Upper lobe of left lung (tissue), 6 donors: ENCODE data around the gene FNDC3A. TPM values are rescaled to one million over a fixed set of nuclear protein-coding genes. Genes with fewer than 3 reads are reported as not detected.

Experiments
- ATAC-seq, 2 donors: fragments of 200-7000 bp; cut with Tn5 transposase; one replicate each; pipeline ENCODE4 v1.9.1; 2022; ENCODE audit warnings: mild to moderate bottlenecking in 2 of 2, moderate library complexity in 2 of 2; ENCODE audit not compliant: low FRiP score in 2 of 2
- DNase-seq, 2 donors: peaks; one replicate each; pipeline ENCODE4 v3.0.0-alpha.2; 2019 to 2020
- H3K27ac ChIP-seq, 4 donors: fragments of 200-600 bp; sonication (generic); one replicate each; pipeline ENCODE4 v1.5.1; 2016 to 2019
- H3K27me3 ChIP-seq, 4 donors: fragments of 200-600 bp; sonication (generic); one replicate each; pipeline ENCODE4 v1.5.1; 2017 to 2019
- H3K36me3 ChIP-seq, 4 donors: fragments of 200-600 bp; sonication (generic); one replicate each; pipeline ENCODE4 v1.5.1; 2016 to 2019
- H3K4me1 ChIP-seq, 4 donors: fragments of 200-600 bp; sonication (generic); one replicate each; pipeline ENCODE4 v1.5.1; 2018 to 2019
- H3K4me3 ChIP-seq, 4 donors: fragments of 200-600 bp; sonication (generic); one replicate each; pipeline ENCODE4 v1.5.1; 2017 to 2019; ENCODE audit warnings: mild to moderate bottlenecking in 2 of 4, moderate library complexity in 1 of 4
- H3K9me3 ChIP-seq, 4 donors: fragments of 200-600 bp; sonication (generic); one replicate each; pipeline ENCODE4 v1.5.1; 2018 to 2019
- EP300 ChIP-seq, 4 donors: sonication (generic); formaldehyde crosslinking; IDR thresholded peaks; one replicate each; pipeline ENCODE4 v1.5.1; 2017; ENCODE audit warnings: antibody characterized with exemption in 4 of 4, control low read depth in 2 of 4
- POLR2A ChIP-seq, 4 donors: fragments of 450-650 bp; IDR thresholded peaks; one replicate each; pipeline ENCODE4 v1.5.1; 2016 to 2017; ENCODE audit warnings: antibody characterized with exemption in 4 of 4, mild to moderate bottlenecking in 2 of 4
- POLR2AphosphoS5 ChIP-seq, 2 donors: sonication (generic); formaldehyde crosslinking; IDR thresholded peaks; one replicate each; pipeline ENCODE4 v1.5.1; 2017; ENCODE audit warnings: antibody characterized with exemption in 2 of 2
- WGBS, 2 donors: methylation state at CpG; one replicate each; pipeline ENCODE4 v1.1.5; 2017 to 2018; 5-methylcytosine and 5-hydroxymethylcytosine counted together
- total RNA-seq, 6 donors: library from RNA; depleted of rRNA in 4 of 6; stranded (reverse); fragments of >200 nt in 4 of 6; gene quantifications; one replicate each; pipeline versions ENCODE4 v1.1.0 to v1.2.1, GENCODE V29; 2016 to 2021
- TF ChIP-seq, protein P1 (sequence below), 6 experiments: fragments of 450-650 bp in 4 of 6; fragments of 200-600 bp in 2 of 6; sonication (generic) in 2 of 6; IDR thresholded peaks; one replicate each; pipeline ENCODE4 v1.5.1; 2016 to 2019; ENCODE audit warnings: antibody characterized with exemption in 6 of 6
- donor health status: DM: no; HTN: no; CAD: no; lungs with moderate emphysema.
- donor health status: DM: no; HTN: yes; CAD: no; lungs with severe emphysema.

Gene FNDC3A
- total RNA-seq, 6 donors from 2014 or later, result 22.9 to 62.3 (median 44.6) TPM

DNA sequence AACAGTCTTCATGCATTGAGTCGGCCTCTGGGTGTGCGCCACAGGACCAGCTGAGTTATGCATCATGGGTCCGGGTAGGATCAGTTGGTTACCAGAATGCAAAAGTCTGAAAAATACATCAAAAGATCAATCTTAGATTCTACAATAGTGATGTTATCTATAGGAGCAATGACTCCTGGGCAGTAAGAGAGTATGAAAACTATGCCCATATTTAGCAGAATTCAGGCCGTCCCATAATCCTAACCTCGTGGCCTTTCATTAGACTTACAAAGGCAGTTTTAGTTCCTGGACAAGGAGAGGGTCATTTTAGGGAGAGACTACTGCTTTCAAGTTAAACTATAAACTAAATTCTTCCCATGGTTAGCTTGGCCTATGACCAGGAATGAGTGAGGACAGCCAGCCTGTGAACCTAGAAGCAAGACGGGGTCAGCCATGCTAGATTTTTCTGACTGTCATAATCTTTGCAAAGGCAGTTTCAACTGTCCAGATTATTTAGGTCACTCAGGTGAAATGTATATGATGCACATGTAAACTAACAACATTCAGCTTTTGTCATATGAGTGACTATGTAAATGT lies 260.2 kb downstream of the FNDC3A start:
- Histone ChIP-seq H3K4me1 (no peaks in the 10 kb centered on the region), H3K9me3 (no peaks in the 10 kb centered on the region), H3K27me3 (no peaks in the 10 kb centered on the region), H3K4me3 (no peak overlapping the region), H3K27ac (no peak overlapping the region), H3K36me3 (no peaks in the 10 kb centered on the region)
- TF ChIP-seq, protein P1, sequence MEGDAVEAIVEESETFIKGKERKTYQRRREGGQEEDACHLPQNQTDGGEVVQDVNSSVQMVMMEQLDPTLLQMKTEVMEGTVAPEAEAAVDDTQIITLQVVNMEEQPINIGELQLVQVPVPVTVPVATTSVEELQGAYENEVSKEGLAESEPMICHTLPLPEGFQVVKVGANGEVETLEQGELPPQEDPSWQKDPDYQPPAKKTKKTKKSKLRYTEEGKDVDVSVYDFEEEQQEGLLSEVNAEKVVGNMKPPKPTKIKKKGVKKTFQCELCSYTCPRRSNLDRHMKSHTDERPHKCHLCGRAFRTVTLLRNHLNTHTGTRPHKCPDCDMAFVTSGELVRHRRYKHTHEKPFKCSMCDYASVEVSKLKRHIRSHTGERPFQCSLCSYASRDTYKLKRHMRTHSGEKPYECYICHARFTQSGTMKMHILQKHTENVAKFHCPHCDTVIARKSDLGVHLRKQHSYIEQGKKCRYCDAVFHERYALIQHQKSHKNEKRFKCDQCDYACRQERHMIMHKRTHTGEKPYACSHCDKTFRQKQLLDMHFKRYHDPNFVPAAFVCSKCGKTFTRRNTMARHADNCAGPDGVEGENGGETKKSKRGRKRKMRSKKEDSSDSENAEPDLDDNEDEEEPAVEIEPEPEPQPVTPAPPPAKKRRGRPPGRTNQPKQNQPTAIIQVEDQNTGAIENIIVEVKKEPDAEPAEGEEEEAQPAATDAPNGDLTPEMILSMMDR (IDR thresholded peaks at IDR 0.05), result no peak
- TF ChIP-seq POLR2A (IDR thresholded peaks at IDR 0.05) (no peak), EP300 (IDR thresholded peaks at IDR 0.05) (no peak), POLR2AphosphoS5 (IDR thresholded peaks at IDR 0.05) (no peak)
- 93 to 97% methylated on average over 6 of the region's 6 CpGs for WGBS, 2 donors
- ATAC-seq, result no peak
- DNase-seq, result no peak

DNA sequence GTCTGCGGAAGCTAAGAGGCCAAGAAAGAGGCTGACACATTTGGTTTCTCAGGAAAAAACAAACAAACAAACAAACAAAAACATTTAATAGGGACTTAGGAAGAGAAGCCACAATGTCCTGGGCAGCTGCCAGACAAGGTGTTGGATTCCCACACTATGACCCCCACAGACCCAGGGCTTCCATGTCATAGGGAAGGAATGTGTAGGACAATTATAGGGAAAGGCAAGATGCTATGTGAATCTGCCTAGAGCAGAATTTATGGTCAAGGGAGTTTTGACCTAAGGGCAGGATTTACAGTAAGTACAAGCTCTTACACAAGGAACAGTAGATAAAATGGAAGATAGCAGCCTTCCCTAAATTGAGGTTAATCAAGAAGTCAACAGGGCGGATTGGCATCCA lies 262.9 kb downstream of the FNDC3A start:
- ATAC-seq (no peak), DNase-seq (no peak)
- Histone ChIP-seq H3K27ac (no peak overlapping the region), H3K9me3 (no peaks in the 10 kb centered on the region), H3K36me3 (no peaks in the 10 kb centered on the region), H3K4me1 (no peaks in the 10 kb centered on the region), H3K4me3 (no peak overlapping the region), H3K27me3 (no peaks in the 10 kb centered on the region)
- TF ChIP-seq POLR2A (IDR thresholded peaks at IDR 0.05) (no peak), POLR2AphosphoS5 (IDR thresholded peaks at IDR 0.05) (no peak), EP300 (IDR thresholded peaks at IDR 0.05) (no peak)
- 86 to 94% methylated on average over 2 of the region's 2 CpGs for WGBS, 2 donors

- Histone ChIP-seq H3K9me3 (no peaks in the 10 kb centered on the region), H3K4me1 (no peaks in the 10 kb centered on the region), H3K27ac (no peak overlapping the region), H3K27me3 (no peaks in the 10 kb centered on the region), H3K4me3 (no peak overlapping the region), H3K36me3 (no peaks in the 10 kb centered on the region)
- DNase-seq, result no peak
- TF ChIP-seq EP300 (IDR thresholded peaks at IDR 0.05), result no peak
- no peak for TF ChIP-seq POLR2A (IDR thresholded peaks at IDR 0.05)
- TF ChIP-seq, protein P1 (IDR thresholded peaks at IDR 0.05), result peak in 3 of 6 experiments; percentile 11 to 27 (median 14)
- peak in 1 of 2 donors; percentile 73 for ATAC-seq
- WGBS, 2 donors, result 45 to 46% methylated on average over 4 of the region's 4 CpGs
Observed at GRCh38 chr13:49240017-49240416, 264.3 kb downstream of the FNDC3A start.

DNA sequence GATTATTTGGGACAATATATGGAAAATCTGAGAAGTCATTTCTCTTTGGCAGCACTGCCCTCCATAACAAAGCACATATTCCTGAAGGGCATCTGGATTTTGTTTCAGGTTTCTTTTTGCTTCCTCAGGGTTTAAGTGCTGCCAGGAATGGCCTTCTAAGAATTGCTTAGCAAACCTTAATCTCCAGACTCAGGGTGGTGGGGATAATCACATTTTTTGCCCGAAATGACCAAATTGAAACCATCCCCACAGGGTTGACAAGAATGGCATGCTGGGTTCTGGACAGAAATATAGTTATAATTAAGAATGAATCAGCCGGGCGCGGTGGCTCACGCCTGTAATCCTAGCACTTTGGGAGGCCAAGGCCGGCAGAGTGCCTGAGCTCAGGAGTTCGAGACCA lies 265.6 kb downstream of the FNDC3A start:
- no peak overlapping the region for H3K4me3 ChIP-seq
- TF ChIP-seq POLR2AphosphoS5 (IDR thresholded peaks at IDR 0.05) (no peak), POLR2A (IDR thresholded peaks at IDR 0.05) (no peak), EP300 (IDR thresholded peaks at IDR 0.05) (no peak)
- TF ChIP-seq, protein P1 (IDR thresholded peaks at IDR 0.05), result no peak
- H3K9me3 ChIP-seq, result no peaks in the 10 kb centered on the region
- H3K27ac ChIP-seq, result no peak overlapping the region
- no peaks in the 10 kb centered on the region for H3K27me3 ChIP-seq
- 94 to 95% methylated on average over 7 of the region's 7 CpGs for WGBS, 2 donors
- no peaks in the 10 kb centered on the region for H3K4me1 ChIP-seq
- DNase-seq, result no peak
- no peak for ATAC-seq
- H3K36me3 ChIP-seq, result no peaks in the 10 kb centered on the region

DNA sequence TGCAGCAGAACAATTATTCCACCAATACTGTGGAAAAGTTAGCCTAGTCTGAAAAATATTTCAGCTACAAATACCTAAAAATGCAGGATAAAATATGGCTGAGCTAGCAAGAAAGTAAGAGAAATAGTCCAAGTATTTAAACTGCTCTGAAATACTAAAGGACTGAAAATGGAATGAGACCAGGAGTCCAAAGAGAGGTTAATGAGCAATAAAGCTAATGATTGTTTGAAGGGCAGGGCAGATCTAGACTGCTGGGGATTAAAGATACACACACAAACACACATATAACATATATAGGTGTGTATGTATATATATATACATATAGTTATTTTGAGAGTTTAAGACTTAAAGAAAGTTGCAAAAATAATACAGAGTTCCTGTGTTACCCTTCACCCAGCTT lies 269.4 kb downstream of the FNDC3A start:
- Histone ChIP-seq H3K9me3 (no peaks in the 10 kb centered on the region), H3K27ac (no peak overlapping the region), H3K4me3 (no peak overlapping the region), H3K4me1 (peaks cover 7 to 24% (median 13%) of the 10 kb centered on the region in 4 donors), H3K36me3 (no peaks in the 10 kb centered on the region), H3K27me3 (no peaks in the 10 kb centered on the region)
- TF ChIP-seq, protein P1 (IDR thresholded peaks at IDR 0.05), result no peak
- TF ChIP-seq EP300 (IDR thresholded peaks at IDR 0.05) (no peak), POLR2AphosphoS5 (IDR thresholded peaks at IDR 0.05) (no peak), POLR2A (IDR thresholded peaks at IDR 0.05) (no peak)
- no peak for DNase-seq
- no peak for ATAC-seq
